Measurements from ENCODE around the gene PPP6R2.

DNA sequence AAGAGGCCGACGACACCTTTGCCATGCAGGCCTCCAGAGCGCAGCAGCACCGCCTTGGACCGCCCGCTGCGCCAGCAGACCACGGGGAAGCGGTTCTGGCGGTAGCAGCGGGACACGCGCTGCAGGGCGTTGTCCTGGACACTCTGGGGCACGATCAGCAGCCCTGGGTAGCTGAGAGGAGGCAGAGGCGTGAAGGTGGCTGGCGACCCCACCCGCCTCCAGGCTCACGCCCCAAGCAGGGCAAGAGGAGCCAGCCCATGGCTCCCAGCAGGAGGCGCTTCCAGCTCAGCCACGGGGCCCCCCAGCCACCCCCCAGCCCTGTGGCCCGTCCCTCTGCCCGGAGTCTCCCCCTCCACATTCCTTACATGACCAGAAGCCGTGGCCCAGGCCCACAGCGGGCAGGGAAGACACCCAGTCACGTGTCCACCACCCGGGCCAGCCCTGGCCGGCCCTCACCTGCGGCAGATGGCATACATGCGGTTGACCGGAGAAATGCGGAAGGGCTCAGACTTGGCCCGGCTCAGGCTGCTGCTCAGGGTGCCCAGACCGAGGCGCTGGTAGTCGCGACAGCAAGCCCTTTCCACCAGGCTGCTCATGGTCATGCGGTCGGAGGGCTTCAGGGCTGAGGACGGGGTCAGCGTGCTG, 116.5 kb downstream of the PPP6R2 start:
- TF ChIP-seq, protein P1, sequence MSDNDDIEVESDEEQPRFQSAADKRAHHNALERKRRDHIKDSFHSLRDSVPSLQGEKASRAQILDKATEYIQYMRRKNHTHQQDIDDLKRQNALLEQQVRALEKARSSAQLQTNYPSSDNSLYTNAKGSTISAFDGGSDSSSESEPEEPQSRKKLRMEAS (CRISPR knock-in tag; IDR thresholded peaks at IDR 0.05) = no peak
- TF ChIP-seq, protein P2, sequence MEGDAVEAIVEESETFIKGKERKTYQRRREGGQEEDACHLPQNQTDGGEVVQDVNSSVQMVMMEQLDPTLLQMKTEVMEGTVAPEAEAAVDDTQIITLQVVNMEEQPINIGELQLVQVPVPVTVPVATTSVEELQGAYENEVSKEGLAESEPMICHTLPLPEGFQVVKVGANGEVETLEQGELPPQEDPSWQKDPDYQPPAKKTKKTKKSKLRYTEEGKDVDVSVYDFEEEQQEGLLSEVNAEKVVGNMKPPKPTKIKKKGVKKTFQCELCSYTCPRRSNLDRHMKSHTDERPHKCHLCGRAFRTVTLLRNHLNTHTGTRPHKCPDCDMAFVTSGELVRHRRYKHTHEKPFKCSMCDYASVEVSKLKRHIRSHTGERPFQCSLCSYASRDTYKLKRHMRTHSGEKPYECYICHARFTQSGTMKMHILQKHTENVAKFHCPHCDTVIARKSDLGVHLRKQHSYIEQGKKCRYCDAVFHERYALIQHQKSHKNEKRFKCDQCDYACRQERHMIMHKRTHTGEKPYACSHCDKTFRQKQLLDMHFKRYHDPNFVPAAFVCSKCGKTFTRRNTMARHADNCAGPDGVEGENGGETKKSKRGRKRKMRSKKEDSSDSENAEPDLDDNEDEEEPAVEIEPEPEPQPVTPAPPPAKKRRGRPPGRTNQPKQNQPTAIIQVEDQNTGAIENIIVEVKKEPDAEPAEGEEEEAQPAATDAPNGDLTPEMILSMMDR (IDR thresholded peaks at IDR 0.05) = no peak
- TF ChIP-seq TEAD1 (CRISPR knock-in tag; IDR thresholded peaks at IDR 0.05) (no peak), FOXJ3 (CRISPR knock-in tag; IDR thresholded peaks at IDR 0.05; ENCODE audit: borderline replicate concordance) (no peak), ZNF263 (CRISPR knock-in tag; IDR thresholded peaks at IDR 0.05; ENCODE audit: low read depth) (no peak)
